WI38 (cell line): ENCODE measurements around the gene NUB1.
A peak's percentile ranks its signal among the peaks of the same experiment; 100 is the strongest.

Experiments used
- H3K4me3 ChIP-seq: 2 replicates; pipeline ENCODE4 v1.5.1; 2011; ENCODE audit warnings: low read depth, mild to moderate bottlenecking, control low read depth, low read length
- TF ChIP-seq, protein P1 (sequence below): IDR thresholded peaks from 2 replicates; pipeline ENCODE4 v1.5.1; 2012; ENCODE audit warnings: low read depth, mild to moderate bottlenecking, control low read depth, low read length

Gene NUB1

DNA sequence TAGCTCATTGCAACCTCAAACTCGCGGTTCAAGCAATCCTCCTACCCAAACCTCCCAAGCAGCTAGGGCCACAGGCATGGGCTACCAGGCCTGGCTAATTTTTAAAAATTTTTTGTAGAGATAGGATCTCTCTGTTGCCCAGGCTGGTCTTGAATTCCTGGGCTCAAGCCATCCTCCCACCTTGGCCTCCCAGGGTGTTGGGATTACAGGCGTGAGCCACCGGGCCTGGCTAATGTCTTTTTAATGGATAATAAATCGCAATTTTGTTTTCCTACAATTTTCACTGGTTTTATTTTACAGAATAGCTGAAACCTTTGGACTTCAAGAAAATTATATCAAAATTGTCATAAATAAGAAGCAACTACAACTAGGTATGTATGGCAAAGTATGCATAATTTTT lies 10.9 kb downstream of the NUB1 start:
- H3K4me3 ChIP-seq = no peak overlapping the region
- TF ChIP-seq, protein P1, sequence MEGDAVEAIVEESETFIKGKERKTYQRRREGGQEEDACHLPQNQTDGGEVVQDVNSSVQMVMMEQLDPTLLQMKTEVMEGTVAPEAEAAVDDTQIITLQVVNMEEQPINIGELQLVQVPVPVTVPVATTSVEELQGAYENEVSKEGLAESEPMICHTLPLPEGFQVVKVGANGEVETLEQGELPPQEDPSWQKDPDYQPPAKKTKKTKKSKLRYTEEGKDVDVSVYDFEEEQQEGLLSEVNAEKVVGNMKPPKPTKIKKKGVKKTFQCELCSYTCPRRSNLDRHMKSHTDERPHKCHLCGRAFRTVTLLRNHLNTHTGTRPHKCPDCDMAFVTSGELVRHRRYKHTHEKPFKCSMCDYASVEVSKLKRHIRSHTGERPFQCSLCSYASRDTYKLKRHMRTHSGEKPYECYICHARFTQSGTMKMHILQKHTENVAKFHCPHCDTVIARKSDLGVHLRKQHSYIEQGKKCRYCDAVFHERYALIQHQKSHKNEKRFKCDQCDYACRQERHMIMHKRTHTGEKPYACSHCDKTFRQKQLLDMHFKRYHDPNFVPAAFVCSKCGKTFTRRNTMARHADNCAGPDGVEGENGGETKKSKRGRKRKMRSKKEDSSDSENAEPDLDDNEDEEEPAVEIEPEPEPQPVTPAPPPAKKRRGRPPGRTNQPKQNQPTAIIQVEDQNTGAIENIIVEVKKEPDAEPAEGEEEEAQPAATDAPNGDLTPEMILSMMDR = no peak

DNA sequence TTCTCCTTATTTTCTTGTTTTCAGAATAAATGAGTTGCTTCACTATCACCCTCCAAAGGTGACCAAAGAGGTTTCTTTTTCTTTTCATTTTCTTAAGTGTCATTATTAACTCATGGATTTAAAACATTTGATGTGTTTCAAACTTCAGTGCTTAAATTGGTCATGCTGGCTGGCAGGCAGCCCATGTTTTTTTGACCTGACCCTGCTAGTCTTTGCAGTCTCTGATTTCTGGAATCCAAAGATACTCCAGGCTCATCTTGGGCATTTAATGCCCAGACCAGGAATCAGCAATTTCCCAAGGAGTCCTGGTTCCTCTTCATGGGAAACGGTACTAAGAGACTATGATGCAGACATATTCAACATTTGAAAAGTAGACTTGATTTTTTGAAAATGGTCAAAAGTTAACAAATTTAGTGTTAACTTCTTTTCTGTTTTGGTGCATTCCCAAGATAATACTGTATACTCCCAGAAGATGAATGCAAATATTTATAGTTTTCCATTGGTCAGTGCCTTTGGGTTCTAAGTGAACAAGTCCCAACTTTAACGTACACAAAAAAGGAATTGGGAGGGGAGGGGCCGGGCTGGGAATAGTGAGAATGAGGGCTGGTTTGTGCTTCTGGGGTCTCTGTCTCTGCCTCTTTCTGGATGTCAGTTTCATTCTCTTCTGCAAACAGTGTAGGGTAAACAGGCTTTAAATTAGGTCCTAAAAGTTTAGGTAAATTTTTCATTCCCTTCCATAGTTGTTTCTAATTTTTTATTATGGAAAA lies 19.8 kb downstream of the NUB1 start:
- TF ChIP-seq, protein P1 = no peak

DNA sequence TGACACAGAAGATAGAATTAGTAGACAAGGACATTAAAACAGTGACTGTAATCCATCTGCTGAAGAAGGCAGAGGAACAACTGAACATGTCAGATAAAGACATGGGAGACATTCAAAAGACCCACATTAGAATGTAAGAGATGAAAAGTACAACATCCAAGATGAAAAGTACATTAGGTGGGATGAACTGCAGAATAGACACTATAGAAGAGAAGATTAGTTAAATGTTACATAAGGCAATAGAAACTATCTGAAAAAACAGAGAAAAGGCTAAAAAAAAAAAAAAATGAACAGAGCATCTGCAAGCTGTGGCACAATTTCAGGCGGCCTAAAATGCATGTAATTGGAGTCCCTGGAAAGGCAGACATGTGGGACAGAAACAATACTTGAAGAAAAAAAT lies 21.6 kb downstream of the NUB1 start:
- TF ChIP-seq, protein P1 = no peak

More for the DNA sequence above, 19.8 kb downstream of the NUB1 start:
- no peak overlapping the region for H3K4me3 ChIP-seq

DNA sequence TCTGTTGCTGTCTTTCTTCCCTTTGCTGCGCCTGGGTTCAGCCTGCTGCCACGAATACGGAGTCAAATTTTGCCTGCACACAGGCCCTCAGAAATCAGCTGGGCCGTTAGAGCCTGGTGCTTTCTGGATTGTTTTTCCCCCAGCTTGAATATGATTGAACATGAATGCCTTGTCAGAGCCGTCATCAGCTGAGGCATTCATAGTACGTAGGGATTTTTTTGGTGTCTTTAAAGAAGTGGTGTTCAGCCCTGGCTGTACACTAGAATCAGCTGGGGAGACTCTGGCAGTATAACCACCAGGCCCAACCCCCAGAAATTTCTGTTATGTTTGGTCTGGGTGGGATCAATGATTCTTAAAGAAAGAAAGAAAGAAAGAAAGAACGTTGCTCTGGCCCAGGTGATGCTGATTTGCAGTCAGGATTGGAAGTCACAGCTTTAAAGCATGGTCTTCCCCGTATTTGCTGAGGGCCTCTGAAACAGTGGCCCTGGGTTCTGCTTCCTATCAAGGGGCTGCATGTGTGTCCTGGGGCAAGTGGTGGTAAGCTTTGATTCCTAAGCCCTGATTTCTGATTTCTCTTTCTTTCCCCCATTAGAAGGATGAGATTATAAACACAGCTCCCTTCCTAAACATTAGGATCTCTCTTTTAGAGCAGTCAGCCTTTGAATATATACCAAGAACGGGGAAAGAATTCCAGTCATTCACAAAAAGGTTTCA lies 24.7 kb downstream of the NUB1 start:
- TF ChIP-seq, protein P1 = no peak
- no peak overlapping the region for H3K4me3 ChIP-seq

More for the DNA sequence above, 21.6 kb downstream of the NUB1 start:
- H3K4me3 ChIP-seq = no peak overlapping the region

DNA sequence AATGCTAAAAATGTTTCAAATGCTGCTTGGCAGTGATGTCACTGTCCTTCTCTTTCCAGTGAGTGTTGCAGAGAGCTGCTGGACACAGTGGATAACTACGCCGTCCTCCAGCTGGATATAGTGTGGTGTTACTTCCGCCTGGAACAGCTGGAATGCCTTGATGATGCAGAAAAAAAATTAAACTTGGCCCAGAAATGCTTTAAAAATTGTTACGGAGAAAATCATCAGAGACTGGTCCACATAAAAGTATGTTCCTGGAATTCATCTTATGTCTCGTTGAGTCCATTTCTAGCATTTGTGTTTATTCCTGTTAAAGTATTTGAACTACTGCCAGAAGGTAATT lies 25.2 kb downstream of the NUB1 start:
- no peak overlapping the region for H3K4me3 ChIP-seq
- TF ChIP-seq, protein P1 = no peak

DNA sequence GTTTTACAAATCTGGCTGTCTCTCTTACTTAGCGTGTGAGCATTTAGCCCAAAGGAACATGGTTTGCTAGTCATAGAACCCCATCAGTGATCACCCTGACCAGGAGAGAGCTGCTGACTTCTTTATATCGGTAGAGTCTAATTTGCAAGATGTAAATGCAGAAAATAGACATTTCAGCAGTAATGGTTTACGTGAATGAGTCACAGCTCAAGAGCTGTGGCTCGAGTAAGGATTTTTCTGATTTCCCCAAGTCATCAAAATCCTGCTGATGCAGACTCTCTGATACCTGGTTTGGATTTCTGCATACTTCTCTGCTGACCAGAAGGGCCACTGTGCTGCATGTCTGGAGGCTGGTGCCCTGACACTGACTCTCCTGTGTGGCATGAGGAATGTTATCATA lies 25.7 kb downstream of the NUB1 start:
- no peak overlapping the region for H3K4me3 ChIP-seq
- TF ChIP-seq, protein P1 = no peak

DNA sequence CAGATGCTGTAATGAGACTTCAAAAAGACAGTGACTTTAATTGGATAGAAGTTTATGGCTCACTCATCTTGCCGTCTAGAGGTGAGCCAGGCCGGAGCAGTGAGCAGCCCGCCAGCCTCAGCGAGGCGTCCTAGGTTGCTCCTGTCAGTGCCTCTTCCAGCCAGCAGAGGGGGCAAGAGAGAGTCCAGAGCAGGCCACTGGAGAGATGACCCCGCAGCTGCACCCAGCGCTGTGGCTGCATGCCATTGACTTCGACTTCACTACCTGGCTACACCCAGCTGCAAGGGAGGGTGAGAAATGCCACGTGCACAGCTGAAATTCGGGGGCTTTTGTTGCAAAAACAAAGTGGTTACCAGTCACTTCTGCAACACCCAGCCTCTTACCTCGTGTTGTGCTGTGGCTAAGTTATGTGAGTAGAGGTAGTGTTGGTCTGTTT lies 26.5 kb downstream of the NUB1 start:
- H3K4me3 ChIP-seq = no peak overlapping the region
- TF ChIP-seq, protein P1 = peak; percentile 88
